ENCODE data around the gene NTM.
"Not testable (repeated sequence)": the region's sequence is repeated elsewhere in the genome, so short reads cannot be mapped to it uniquely, and the experiment has no call there.

NTM gene

GRCh38 chr11:131677828-131678470 lies 307.5 kb downstream of the NTM start:
- no peak for DNase-seq

DNA sequence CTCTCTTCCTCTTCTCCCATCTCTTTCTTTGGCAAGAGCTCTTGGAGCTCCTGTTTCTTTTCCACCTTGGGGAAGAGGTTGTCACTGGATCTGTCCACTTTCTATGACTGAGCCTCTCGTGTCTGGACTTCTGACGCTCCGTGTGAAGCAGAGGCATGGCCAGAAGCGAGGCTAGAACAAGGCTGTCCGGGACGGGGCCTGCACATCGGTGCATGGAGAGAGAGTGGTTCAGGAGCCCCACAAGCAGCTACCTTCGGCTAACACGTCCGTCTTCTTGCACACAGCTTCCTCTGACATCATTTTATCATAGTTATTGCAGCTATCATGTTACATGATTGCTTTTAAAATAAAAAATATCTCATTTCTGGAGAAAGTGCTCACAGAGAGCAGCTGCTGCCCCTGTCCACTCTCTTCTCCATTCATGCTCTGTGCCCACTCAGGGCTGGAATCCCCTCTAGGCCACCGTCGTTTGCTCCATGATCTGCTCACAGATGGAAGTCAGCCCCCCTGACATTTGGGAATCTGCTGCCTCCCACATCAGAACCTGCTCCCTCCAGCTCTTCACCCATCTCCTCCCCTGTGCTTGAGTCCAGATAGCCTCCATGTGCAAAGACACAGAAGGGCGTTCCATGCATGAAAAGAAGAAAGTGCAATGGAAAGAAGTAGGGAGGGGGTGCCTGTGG lies 308.4 kb downstream of the NTM start:
- no peak for DNase-seq

GRCh38 chr11:131680448-131680847 lies 310.0 kb downstream of the NTM start:
- not testable (repeated sequence) for DNase-seq

DNA sequence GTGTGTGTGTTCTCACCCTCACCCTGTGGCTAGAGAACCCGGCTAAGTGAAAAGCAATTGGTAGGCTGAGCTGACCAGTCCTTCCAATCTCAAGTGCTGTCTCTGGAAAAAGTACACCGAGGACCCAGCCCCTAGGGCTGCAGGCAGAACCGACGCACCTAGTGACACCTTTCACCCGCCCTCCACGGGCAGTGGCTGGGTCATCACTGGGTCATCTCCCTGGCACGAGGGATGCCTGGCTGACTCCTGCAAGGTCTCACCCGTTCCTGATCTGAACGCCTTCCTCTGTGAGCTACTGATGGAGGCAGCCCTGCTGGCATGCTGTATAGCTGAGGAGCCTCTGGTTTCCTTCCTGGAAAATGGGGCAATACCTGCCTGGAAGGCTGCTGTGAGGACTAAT lies 311.5 kb downstream of the NTM start:
- no peak for DNase-seq

DNA sequence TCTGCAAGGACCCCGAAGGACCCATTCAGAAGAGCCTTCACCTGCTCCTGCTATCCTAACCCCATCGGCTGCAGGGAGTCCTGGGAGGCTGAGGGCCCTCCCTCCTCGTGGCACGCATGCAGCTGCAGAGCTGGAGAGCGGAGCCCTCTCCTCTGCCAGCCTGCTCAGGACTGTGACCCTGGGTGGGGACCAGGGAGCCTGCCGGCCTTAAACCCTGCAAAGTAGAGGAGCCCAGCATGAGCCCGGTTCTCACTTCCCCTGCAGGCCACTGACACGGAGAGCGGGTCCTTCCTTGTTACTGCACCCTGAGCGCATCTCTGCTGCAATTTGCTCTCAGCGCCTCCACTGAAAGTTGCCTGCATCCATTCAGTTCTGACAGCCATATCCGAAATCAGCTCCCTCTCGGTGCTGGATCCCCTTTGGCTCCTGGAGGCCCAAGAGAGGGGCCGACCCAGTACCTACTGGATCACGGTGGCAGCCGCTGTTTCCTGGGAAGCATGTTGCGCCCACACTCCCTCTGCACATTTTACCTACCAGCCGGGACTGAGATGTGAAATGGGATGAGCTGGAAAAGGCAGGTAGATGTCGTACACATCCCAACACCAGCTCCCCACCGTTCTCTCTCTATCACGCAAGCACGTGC lies 312.1 kb downstream of the NTM start:
- no peak for DNase-seq

GRCh38 chr11:131683131-131683530 lies 312.7 kb downstream of the NTM start:
- no peak for DNase-seq

GRCh38 chr11:131683666-131684065 lies 313.3 kb downstream of the NTM start:
- DNase-seq = no peak

DNA sequence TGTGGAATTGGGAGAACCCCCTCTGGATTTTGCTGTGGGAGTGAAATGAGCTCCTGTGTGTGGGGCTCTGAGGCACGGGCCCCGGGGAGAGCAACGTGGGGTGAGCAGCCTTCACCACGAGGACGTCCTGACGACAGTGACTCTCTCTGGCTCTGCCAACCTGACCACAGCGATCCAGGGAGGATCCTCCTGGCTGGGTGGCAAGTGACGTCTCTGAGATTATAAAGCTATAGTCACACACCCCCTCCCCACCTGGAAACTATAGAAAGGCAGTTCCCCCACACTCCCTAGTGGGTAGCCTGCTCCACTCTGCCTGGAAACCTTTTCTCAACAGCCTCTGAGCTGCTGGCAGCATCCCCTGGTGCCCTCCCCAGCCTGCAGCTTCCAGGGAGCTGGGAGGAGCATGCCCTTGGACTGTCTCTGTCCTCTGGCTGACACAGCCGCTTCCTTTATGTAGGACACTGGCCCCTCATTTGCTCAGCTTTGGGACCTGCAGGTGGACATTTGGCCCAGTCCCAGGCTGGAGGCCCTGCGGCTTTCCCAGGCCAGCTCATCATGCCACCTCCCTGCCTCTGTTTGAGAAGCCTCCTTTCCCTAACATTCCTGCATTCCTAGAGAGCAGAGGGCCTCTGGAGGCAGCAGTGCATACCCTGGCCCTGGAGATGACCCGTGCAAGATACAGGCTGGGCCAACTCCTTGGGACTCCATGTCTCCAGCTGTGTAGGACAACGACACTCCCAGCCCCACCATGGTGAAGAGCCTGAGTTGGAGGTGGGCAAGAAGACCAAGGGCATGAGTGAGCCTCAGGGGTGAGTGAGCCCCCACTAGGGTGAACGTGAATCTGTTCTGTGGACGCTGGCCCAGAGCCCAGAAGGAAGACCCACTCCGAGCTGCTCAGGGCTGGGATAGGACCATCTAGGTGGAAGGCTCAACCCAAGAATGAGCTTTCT lies 314.0 kb downstream of the NTM start:
- DNase-seq = no peak

GRCh38 chr11:131685206-131685605 lies 314.8 kb downstream of the NTM start:
- DNase-seq = no peak

- DNase-seq = no peak
These were observed 315.5 kb downstream of the NTM start for GRCh38 chr11:131685906-131686305.

- DNase-seq = no peak
These were observed 316.4 kb downstream of the NTM start for GRCh38 chr11:131686836-131687235.

GRCh38 chr11:131687291-131688047 lies 317.1 kb downstream of the NTM start:
- DNase-seq = no peak

DNA sequence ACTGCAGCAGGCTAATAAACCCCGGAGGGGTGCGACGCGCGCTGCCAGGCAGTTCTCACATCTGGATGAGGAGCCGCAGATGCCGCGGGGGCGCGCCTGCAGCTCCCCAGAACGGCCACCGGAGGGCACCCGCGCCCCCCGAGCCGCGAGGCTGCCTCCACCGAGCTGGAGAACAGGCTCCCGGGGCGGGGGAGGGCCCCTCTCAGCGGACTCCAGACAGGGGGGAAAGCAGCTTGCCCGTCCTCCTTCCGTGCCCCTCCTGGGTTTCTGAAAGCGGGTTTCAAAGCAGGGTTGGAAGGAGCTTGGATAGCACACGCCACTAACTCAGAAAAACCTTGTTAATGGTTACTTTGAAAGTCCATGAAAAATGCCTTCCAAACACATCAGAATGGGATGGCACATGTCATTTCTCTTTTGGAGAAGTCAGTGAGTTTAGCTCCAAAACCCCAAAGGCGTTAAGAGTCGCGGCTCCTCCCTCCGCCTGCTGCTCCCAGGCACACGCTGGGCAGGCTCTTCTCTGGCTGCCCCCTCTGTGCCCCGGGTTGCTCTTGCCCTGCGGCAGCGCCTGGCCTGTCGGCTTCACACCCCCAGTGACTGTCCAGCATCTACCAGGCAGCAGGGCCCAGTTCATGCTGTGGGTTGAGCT lies 317.8 kb downstream of the NTM start:
- DNase-seq = peak; percentile 22

DNA sequence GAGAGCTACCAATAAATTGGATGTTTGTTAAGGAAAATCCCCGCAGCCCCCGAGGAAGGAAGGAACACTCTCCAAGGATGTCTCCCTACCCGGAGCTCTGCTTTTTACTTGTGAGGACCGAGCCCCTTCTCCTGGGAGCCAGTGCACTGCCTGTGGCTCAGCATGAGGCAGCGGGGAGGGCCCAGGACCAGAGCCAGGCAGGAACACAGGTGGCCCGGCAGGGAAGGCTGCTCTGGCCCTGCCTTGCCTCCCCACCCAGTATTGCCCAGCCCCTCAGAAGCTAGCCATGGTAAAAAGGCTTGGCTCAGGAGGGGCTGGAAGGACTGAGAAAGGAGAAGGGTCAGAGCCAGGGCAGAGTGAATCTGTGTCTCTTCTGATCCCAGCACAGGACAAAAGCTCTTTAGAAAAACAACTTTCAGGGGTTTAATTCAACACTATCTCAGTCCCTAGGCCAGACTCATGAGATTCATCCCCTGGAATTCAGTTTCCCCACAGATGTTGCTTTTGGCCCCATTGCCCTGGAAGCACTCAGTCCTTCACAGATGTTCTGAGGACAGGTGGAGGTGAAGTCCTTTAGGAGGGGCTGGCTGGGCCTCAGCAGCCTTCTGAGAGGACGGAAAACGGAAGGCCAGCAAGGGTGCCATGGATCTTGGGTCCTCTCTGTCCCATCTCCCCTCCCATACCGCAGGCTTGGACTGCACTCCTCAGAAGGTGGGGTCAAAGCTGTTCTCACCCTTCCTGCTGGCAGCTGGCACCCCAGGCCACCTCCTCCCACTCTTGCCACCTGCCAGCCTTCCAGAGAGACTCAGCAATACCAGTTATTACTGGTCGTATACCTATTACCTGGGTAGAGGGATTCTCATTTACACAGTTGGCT lies 318.9 kb downstream of the NTM start:
- DNase-seq = no peak

DNA sequence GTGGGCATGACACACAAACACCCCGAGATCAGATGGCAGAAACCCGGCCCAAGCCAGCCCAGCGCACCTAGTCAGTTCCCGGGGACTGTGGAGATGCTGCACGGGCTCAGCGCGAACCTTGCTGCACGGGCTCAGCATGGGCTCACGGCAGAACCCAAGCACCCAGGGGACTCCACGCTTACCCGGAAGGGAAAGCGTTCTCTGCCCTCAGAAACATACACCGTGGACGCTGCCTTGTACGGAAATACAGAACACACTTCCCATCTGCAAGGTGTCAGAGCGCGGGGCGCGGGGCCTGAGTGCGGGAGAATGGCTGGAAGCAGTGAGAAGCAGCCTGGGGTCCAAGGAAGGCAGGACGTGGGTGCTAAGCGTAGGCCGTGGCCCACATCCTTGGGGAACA lies 319.9 kb downstream of the NTM start:
- DNase-seq = no peak

DNA sequence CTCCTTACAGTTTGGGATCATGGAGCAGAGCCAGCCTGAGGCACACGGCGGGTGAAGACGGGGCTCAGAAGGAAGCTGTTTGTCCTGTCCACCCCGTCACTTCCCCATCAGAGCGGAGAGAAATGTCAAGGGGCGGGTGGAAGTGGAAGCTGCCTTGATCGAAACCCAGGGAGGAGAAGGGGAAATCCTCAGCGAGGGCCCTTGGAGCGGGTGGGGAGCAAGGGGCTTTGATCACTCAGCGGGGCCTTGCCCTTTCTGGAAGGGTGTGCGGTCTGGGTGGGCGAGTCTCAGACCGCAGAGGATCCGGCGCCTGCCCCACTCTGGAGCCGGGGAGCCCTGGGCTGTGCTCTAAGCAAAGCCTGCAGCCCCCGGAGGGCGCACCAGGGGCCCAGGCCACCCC lies 320.4 kb downstream of the NTM start:
- no peak for DNase-seq

DNA sequence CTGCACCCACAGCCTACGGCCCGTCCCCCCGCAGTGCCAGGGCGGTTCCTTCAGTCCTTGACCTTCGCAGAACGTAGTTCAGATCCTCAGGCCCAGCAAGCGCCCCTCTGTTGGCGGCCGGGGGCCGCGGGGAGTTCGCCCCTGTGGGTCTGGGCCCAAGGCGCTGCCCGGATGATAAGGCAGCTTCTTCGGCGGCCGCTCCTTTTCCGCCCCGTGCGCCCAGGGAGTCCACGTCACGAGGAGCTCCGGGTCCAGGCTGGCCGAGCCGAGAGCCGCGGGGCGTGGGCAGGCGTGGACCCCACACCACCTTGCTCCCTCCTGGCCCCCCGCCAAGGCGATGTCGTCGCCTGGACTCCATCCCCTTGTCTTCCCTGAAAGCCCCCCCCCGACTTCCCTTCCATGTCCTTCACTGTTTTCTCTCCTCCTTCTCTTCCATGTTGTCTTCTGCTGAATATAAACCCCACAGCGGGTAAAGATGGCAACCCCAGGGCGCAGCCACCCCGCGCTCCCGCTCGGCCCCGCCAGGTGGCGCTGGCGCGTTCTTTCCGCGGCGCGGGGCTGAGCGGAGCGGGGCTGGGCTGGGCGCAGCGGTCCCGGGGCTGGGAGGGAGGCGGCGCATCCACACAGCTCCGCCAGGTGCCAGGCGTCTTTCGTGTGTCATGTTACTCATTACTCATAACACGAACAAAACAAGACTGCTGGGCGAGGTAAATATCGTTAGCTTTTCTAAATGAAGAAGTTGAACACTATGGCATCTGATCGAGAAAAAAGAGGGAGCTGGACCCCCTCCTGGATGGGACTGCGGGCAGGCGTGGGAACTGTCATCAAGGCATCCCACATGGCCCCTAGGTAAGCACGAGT lies 321.0 kb downstream of the NTM start:
- DNase-seq = peak; percentile 28

GRCh38 chr11:131692151-131692550 lies 321.7 kb downstream of the NTM start:
- DNase-seq = no peak

DNA sequence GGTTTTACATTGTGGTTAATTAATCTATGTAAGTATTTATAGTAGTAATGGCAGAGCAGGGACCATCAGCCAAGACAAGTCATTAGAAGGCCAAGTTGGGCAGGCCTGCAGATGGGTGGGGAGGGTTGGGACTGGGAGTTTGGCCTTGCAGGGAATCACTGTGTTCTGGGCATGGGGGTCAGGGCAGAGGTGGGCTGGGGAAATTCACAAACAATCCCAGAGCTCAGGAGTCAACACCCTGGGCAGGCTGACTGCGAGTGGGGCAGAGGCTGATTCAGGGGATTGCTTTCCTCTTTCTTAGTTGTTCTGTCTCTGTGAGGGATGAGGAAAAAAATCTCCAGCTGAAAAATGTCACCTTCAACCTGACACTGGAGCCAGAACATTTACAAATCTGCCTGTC lies 322.5 kb downstream of the NTM start:
- DNase-seq = no peak

GRCh38 chr11:131693756-131694155 lies 323.3 kb downstream of the NTM start:
- no peak for DNase-seq

Data from NCI-H1092 (cell line).